M059J (cell line): Measurements from ENCODE around the gene NEIL3. TPM values are rescaled to one million over a fixed set of nuclear protein-coding genes. Genes with fewer than 3 reads are reported as not detected.

Experiments used
- DNase-seq: peaks from one replicate; pipeline ENCODE4 v3.0.0-alpha.2; 2012; ENCODE audit warnings: low read depth
- total RNA-seq: library from RNA; depleted of rRNA; stranded (reverse); fragments of >200 nt; shearing (Covaris generic); gene quantifications from 2 replicates; pipeline ENCODE4 v1.2.3, GENCODE V29; 2014

Gene NEIL3
- total RNA-seq, 1 experiment from 2014 or later = 18.1 TPM

GRCh38 chr4:177367336-177367735 lies 57.7 kb downstream of the NEIL3 start:
- DNase-seq = peak; percentile 11

- no peak for DNase-seq
Measured at GRCh38 chr4:177369372-177369771, 59.7 kb downstream of the NEIL3 start.

GRCh38 chr4:177371461-177371860 lies 61.8 kb downstream of the NEIL3 start:
- no peak for DNase-seq

GRCh38 chr4:177374966-177375365 lies 65.3 kb downstream of the NEIL3 start:
- no peak for DNase-seq

GRCh38 chr4:177375372-177375771 lies 65.7 kb downstream of the NEIL3 start:
- no peak for DNase-seq

GRCh38 chr4:177376024-177376423 lies 66.3 kb downstream of the NEIL3 start:
- DNase-seq = peak; percentile 3

- peak; percentile 18 for DNase-seq
Measured at GRCh38 chr4:177380730-177381287, 71.1 kb downstream of the NEIL3 start.

GRCh38 chr4:177381762-177382310 lies 72.2 kb downstream of the NEIL3 start:
- DNase-seq = no peak

- DNase-seq = no peak
Measured at GRCh38 chr4:177384856-177385397, 75.3 kb downstream of the NEIL3 start.

- no peak for DNase-seq
Measured at GRCh38 chr4:177385576-177386277, 76.1 kb downstream of the NEIL3 start.

- DNase-seq = no peak
Measured at GRCh38 chr4:177386278-177386815, 76.7 kb downstream of the NEIL3 start.

GRCh38 chr4:177391287-177391686 lies 81.6 kb downstream of the NEIL3 start:
- DNase-seq = no peak

- DNase-seq = no peak
Measured at GRCh38 chr4:177391953-177392352, 82.3 kb downstream of the NEIL3 start.

GRCh38 chr4:177393236-177393635 lies 83.6 kb downstream of the NEIL3 start:
- no peak for DNase-seq

- no peak for DNase-seq
Measured at GRCh38 chr4:177396352-177396751, 86.7 kb downstream of the NEIL3 start.

- DNase-seq = no peak
Measured at GRCh38 chr4:177400030-177400429, 90.4 kb downstream of the NEIL3 start.

- no peak for DNase-seq
Measured at GRCh38 chr4:177401658-177402273, 92.1 kb downstream of the NEIL3 start.

- no peak for DNase-seq
Measured at GRCh38 chr4:177403746-177404145, 94.1 kb downstream of the NEIL3 start.

GRCh38 chr4:177404342-177404741 lies 94.7 kb downstream of the NEIL3 start:
- no peak for DNase-seq

GRCh38 chr4:177404986-177405385 lies 95.3 kb downstream of the NEIL3 start:
- DNase-seq = no peak

- peak; percentile 12 for DNase-seq
Measured at GRCh38 chr4:177405508-177405907, 95.8 kb downstream of the NEIL3 start.

GRCh38 chr4:177408023-177408422 lies 98.3 kb downstream of the NEIL3 start:
- no peak for DNase-seq
